ENCODE measurements around the gene SMIM44.

Gene SMIM44

DNA sequence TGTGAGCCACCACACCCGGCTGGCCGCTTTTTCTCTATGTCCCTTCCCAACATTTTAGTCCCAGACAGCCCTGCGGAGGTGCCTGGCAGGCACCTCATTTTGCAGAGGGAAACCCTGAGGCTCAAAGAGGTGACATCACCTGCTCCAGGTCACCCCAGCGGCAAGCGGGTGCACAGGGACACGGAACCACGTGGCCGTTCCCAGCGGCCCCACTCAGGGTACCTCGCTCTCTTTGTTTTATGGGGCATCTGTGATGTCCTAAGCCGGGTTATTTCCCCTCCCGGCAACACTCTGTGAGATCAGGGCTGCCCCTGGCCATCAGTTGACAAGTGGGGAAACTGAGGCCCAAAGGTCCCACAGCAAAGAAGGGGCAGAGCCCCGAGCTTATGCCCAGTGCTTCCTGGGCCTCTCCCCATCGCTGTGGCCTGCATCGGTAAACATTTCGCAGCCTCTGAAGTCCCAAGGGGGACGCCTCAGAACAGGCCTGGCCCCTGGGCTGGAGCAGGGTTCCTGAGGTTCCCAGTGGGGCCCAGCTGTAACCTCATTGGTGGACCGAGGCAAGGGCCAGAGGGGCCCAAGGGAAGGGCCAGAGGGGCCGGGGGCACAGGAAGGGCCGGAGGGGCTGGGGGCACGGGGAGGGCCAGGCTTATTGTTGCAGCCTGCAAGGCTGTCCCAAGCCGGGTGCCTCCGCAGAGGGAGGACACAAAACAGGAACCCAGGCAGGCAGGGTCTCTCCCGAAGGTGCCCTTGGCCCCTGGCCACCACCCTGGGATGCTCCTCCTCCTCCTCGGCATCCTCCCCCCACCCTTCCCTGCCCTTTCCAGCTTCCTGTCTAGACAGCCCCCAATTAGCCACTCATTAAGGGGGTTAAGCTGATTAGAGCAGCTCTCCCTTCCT lies 41.9 kb downstream of the SMIM44 start:
- TF ChIP-seq CTCF (IDR thresholded peaks at IDR 0.05) = no peak
- Histone ChIP-seq H3K27ac (peak overlapping the region in 1 of 2 donors; percentile 28), H3K4me3 (no peak overlapping the region)
- no peak for DNase-seq (ENCODE audit: low spot score)

- TF ChIP-seq CTCF (IDR thresholded peaks at IDR 0.05) = no peak
- Histone ChIP-seq H3K4me3 (no peak overlapping the region), H3K27ac (peak overlapping the region in 1 of 2 donors; percentile 28)
- DNase-seq (ENCODE audit: low spot score) = no peak
These were observed 43.2 kb downstream of the SMIM44 start for GRCh38 chr19:3440082-3440481.

- DNase-seq (ENCODE audit: low spot score) = peak; percentile 97
- TF ChIP-seq CTCF (IDR thresholded peaks at IDR 0.05) = no peak
- H3K27ac ChIP-seq = peak overlapping the region; percentile 57 to 92
- H3K4me3 ChIP-seq = peak overlapping the region; percentile 69
These were observed 48.3 kb downstream of the SMIM44 start for GRCh38 chr19:3434630-3435553.

DNA sequence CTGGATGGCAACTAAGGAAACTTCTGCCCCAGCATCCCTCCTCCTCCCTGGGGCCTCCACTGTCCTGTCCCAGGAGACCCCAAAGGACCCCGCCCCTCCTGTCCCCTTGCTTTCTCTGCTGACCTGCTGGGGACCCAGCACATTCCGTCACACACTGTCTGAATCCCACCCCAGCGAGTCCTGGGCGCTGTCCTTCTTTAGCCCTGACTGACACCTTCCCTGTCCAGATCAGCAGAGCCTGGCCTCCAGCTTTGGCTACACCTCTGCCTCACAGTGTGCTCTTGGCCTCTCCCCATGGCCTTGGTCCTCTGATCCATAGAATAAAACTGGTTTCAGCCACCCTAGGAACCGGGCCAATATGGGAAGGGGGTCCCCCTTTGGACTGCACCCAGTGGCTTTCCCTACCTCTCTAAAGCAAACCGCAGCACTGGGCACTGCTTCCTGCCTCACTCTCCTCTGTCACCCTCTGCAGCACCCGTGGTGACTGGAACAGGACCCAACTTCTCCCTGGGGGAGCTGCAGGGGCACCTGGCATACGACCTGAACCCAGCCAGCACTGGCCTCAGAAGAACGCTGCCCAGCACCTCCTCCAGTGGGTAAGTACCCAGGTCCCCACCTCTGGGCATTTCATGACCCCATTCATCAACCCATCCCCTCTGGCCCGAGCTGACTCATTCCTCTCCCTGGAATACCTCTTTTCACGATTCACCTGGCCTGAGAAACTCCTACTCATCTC lies 49.3 kb downstream of the SMIM44 start:
- Histone ChIP-seq H3K4me3 (peak overlapping the region; percentile 69), H3K27ac (peak overlapping the region; percentile 57 to 92)
- DNase-seq (ENCODE audit: low spot score) = no peak
- TF ChIP-seq CTCF (IDR thresholded peaks at IDR 0.05) = no peak

GRCh38 chr19:3433313-3433712 lies 49.9 kb downstream of the SMIM44 start:
- Histone ChIP-seq H3K27ac (peak overlapping the region; percentile 57 to 92), H3K4me3 (no peak overlapping the region)
- TF ChIP-seq CTCF (IDR thresholded peaks at IDR 0.05) = no peak
- DNase-seq (ENCODE audit: low spot score) = no peak

Measured in coronary artery (tissue), 2 donors.